GM19240 (cell line): ENCODE data around the gene GTSE1.
A peak's percentile ranks its signal among the peaks of the same experiment; 100 is the strongest.
"Not testable (repeated sequence)": the region's sequence is repeated elsewhere in the genome, so short reads cannot be mapped to it uniquely, and the experiment has no call there.

Experiments
- DNase-seq: peaks from one replicate; pipeline ENCODE4 v3.0.0; 2011; ENCODE audit warnings: low spot score; ENCODE audit not compliant: insufficient read length

Gene GTSE1, protein sequence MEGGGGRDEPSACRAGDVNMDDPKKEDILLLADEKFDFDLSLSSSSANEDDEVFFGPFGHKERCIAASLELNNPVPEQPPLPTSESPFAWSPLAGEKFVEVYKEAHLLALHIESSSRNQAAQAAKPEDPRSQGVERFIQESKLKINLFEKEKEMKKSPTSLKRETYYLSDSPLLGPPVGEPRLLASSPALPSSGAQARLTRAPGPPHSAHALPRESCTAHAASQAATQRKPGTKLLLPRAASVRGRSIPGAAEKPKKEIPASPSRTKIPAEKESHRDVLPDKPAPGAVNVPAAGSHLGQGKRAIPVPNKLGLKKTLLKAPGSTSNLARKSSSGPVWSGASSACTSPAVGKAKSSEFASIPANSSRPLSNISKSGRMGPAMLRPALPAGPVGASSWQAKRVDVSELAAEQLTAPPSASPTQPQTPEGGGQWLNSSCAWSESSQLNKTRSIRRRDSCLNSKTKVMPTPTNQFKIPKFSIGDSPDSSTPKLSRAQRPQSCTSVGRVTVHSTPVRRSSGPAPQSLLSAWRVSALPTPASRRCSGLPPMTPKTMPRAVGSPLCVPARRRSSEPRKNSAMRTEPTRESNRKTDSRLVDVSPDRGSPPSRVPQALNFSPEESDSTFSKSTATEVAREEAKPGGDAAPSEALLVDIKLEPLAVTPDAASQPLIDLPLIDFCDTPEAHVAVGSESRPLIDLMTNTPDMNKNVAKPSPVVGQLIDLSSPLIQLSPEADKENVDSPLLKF

DNA sequence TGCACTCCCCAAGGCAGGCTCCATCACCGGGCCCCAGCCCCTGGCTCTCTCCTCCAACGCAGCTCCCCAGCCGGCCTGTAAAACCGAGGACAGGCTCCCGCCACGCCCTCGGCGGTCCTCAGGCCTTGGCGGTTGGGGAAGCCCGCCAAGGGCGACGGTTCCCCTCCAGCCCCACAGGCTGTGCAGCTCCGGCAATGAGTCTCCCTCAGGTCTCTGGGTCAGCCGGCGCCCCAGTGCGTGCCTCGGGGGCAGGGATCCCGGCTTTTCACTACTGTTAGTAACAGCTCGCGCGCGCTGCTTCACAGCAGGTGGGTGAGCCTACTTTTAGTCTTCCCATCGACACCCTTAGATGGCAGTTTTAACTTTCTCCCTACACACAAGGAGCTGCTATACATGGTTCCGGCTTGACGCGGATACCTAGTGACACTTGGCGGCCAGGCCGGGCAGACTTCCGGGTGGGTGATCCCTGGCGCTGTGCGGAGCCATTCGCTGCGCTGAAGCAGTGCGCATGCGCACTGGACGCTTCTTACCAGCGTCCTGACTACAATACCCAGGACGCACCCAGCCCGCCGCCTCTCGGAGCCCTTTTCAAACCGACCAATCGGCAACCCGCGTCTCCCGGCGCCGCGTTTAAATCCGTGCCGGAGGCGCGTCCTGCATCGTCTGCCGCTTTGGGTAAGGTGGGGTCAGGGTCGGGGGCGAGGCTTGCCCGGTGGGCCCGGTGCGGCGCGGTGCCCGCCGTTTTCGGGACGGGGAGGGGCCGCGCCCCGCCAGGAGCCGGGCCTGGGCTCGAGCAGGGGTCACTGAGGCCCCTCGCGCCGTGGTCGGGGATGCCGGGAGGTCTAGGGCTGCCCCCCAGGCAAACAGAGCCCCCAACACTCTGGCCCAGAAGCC, at the start of gene GTSE1:
GTSE1 (plus strand) TSS at position 614 of the 894 bp plus-strand sequence. CDS start 531 bp downstream, outside the sequence.
- DNase-seq = peak; percentile 97

DNA sequence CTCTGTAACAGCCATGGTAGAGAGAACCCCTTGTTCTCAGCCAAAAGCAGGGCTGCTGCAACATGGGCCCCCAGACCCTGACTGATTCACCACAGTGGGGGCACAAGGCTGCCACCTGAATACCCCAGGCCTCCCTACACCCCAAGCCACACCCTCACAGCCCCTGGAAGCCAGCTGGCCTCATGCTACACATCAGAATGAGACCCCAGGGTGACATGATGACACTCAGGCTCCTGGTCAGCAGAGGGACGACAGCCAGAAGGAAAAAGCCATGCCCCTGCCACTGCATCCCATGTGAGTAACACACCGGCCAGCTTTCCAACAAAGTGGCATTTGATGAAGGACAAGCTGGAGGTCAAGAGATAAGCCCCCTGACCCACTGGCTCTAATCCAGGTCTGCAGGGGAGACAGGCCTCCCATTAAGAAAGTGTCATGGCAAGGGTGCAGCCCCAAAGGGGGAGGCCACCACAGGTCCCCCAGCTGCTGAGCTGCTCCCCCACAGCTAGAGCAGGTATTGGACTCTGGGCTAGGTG, 49.2 kb upstream of the GTSE1 start:
- DNase-seq = no peak

DNA sequence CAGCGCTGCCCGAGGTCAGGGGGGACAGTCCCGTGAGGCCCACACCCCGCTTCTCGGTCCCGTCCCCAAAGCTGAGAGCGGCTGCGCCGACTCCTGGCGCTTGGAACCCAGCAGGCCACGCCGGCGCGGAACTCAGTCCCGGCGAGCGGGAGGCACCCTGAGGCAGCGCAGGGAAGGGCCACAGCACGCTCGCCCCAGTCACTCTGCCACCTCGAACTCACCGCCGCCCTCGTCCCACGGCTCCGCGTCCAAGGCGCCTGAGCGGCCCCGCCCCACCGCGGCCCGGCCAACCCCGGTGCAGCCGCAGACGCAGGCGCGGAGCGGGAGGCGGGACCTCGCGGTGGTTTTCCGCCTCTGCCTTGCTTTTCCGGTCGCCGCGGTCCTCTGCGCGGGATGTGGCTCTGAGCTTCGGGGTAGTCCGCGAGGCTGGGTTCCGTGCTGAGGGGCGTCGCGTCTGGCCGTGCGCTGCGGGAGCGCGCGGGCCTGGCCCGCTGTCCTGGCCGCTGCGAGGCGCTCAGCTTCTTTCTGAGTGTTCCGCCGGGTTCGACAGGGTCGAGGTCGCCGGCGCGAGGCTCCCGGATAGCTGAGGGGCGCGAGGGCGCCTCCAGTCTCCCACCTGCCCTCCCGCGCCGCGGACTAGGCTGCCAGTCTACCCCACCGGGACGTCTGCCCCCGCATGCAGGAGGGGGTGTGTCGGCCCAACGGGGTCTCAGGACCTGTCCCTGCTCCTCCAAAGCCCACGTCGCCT, 46.5 kb upstream of the GTSE1 start, which contains the start of gene CDPF1:
CDPF1 (minus strand) TSS at position 259 of the 748 bp plus-strand sequence. CDS start 2,009 bp downstream, outside the sequence.
- DNase-seq = peak; percentile 94

DNA sequence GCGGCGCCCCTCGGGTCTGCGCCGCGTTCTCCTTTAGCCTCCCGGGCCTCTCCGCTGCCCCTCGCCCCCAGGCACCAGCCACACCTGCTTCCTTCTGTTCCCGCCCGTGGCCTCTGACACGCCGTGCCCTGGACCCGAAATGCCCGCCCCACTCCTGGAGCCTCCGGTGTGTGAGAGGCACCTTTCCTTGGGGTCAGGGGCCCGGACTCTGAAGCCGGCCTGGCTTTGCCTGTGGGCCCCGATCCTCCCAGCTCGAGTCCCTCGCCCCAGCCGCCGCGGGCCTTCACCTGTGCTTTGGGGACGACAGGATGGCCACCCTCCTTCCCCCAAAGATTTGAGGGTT, 45.9 kb upstream of the GTSE1 start:
- no peak for DNase-seq

DNA sequence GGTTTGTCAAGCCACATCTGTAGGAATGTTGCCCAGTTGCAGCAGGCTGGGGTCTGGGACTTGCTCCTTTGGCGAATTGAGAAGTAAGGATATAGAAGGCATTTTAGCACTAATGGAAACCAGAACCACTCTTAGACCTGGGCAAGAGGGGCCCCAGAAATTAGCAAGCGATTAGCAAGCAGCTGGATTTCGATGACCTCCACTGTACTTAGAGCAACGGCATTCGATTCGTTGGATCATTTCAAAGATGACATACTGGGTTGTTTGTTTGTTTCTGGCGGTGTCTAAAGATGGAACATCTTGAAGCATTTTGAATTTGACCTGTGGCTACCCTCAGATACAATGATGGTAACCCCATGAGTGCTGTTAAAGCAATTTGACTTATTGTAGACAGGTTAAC, 45.4 kb upstream of the GTSE1 start:
- no peak for DNase-seq

DNA sequence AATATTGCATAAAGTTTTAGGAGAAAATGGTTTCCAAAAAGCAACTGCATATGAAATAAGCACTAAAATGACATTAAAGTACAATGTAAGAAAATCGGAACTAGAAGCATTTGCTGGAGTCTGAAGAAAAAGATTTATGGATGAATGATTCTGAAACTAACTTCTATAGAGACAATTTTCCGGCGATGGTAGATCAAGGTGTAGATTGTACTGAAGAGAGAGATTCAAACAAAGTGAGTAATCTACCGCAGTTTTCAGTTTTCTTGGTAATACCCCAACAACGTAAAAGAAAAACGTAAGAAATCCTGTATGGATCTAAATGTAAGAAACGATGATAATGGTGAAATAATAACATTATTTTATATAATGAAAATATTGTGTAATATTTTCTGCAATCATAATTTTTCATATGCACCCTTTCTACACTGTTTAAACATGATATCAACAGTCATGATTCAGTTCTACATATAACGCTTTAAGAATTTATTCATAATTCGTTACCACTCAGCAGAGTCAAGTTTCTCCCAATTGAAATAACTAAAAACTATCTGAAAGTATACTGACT, 44.8 kb upstream of the GTSE1 start:
- DNase-seq = no peak

DNA sequence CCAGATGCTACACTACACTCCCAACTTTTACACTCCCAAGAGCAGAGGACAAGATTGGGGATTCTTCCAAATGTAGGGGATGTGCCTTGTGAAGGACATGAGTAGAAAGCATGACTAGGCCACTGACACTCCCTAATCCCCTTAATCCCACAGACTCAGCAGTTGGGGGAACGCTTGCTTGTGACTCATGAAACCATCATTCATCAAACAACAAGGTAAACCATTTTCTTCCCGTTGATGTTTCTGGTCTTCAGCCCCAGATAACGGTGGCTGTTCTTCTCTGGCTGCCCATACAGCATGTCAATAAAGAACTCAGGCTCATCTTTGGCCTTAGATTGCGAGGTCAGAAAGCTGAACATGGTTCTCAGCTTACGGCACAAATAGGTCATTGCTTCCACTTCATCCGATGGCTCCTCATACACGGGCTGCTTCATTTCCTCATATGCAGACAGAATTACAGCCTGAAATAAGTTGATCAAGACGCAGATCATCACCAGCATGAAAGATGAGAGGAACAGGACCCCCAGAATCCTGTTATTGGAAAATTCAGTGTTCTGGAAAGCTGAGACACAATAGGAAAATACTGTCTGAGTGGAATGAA, 40.2 kb upstream of the GTSE1 start:
- no peak for DNase-seq

DNA sequence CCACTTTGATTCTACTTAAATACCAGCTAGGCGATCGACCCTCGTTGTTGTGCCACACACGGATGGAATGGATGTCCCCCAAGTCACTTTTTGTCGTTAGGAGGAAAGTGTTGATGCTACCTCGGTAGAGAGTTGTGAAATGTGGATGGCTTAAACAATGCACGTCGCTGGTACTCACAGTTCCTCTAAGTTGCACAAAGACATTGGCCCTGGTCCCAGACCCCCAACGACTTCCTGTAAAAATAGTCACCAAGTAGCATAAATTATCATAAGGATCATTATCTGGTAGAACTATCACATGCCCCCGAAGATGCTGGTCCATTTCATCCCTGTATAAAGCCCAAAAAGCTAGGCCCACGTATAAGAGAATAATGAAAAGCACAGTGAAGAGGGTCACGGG, 37.3 kb upstream of the GTSE1 start:
- DNase-seq = no peak

DNA sequence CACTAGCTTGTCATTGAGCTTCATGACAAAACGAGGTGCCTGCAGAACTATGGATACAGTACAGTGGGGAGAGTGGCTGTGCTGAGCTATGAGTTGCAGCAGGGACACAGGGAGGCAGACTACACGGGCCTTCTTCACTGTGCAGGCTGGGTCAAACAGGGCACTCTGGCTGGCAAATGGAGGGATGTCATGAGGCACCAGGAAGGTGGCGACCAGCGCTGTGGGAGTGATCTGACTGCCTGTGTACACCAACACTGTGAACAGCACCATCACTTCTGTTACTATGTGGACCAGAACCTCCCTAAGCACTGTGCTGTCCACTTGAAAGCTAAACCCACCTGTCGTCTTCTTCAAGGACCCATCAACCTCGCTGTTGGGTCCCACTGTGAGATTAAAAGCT, 36.6 kb upstream of the GTSE1 start:
- DNase-seq = no peak

DNA sequence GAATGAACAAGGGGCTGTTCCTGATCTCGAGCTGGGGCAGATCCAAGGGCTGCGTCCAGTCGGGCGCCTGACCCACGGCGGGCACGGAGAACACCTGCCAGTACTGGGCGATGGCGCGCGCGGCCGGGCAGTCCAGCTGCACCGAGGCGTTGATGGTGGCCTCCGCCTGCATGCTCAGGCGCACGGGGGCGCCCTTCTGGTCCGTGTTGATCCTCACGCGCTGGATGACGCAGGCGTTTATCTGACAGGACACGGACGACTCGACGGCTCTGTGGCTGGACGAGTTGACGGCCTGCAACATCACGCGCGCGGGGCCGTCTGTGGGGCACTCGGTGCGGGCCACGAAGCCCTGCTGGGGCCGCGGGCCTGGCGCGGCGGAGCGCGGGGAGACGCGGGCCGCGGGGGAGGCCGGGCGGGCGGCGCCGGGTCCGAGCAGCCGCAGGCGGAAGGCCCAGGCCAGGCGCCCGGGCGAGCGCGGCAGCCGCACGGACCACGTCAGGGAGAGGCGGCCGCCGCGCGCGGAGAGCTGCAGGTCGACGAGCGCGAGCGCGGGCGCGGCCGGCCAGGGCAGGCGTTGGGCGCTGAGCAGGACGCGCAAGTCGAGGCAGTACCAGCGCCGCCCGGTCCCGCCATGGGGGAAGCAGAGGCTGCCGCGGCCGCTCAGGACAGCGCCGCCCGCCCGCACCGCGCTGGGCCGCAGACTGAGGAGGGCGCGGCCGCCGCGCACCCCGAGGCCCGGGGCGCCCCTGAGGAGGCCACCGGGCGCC, 34.0 kb upstream of the GTSE1 start:
- no peak for DNase-seq

DNA sequence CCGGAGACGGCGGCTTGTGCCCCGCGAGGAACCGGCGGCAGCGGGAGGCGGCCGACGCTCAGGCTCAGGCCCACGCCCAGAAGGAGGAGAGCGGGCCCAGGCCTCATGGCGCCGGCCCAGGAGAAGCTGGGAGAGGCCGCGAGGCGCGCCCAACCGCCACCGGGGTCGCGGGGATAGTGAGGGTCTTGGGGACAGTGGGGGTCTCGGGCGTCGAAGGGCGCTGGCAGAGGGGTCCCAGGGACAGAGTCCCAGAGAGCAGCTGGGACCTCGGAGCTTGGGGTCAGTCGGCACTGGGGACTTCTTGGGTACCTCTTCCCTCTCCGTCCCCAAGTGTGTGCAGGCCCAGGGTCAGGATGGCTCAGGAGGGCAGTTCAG, 33.5 kb upstream of the GTSE1 start, which contains the start of gene PKDREJ:
PKDREJ (minus strand) TSS at position 128 of the 375 bp plus-strand sequence; CDS start at position 107, 21 bp downstream.
- DNase-seq = no peak

DNA sequence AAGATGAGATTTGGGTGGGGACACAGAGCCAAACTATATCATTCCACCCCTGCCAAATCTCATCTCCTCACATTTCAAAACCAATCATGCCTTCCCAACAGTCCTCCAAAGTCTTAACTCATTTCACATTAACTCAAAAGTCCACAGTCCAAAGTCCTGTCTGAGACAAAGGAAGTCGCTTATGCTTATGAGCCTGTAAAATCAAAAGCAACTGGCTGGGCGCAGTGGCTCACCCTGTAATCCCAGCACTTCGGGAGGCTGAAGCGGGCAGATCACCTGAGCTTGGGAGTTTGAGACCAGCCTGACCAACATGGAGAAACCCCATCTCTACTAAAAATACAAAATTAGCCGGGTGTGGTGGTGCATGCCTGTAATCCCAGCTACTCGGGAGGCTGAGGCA, 32.1 kb upstream of the GTSE1 start:
- not testable (repeated sequence) for DNase-seq

DNA sequence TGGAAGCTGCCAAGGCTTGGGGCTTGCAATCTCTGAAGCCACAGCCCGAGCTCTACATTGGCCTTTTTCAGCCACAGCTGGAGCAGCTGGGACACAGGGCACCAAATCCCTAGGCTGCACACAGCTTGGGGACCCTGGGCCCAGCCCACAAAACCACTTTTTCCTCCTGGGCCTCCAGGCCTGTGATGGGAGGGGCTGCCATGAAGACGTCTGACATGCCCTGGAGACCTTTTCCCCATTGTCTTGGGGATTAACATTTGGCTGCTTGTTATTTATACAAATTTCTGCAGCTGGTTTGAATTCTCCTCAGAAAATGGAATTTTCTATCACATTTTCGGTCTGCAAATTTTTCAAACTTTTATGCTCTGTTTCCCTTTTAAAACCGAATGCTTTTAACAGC, 31.0 kb upstream of the GTSE1 start:
- DNase-seq = not testable (repeated sequence)

DNA sequence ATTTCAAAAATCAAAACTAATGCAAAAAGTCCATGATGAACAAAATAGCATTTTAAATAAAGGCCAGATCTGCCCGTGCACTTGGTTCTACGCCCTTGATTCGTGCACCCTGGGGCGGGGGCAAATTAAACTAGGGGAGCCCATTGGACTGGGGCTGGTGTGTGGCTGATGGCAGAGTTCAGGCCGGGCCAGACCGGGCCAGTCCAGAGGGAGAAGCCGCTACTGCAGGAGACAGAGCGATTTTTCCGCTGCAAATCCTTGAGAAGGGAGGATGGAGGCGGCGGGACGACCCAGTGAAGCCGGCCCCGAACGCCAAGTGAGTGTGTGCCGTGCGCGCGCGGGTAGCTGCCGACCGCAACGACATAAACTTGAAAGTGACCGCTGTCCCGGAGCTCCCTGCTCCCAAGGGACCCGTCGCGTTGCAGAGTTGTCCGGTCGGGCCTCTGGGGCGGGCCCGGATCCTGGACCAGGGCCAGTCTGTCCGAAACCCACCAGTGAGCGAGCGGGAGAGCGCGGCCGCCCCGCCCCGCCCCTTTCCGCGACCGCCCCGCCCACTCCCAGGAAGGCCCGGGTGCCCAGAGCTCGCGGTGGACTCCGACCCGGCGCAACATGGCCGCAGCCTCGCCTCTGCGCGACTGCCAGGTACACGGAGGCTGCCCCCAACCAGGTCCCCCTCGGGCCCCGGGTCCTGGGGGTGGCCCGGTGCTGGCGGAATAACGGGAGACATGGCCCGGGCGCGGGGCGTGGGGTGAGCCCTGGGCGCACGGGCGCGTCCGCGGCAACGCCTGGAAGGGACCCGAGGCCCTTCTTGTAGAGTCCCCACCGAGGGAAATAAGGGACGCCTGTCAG, 29.0 kb upstream of the GTSE1 start, which contains the start of gene TTC38:
TTC38 (plus strand) TSS at position 578 of the 849 bp plus-strand sequence; CDS start at position 610, 32 bp downstream.
- peak; percentile 94 for DNase-seq

DNA sequence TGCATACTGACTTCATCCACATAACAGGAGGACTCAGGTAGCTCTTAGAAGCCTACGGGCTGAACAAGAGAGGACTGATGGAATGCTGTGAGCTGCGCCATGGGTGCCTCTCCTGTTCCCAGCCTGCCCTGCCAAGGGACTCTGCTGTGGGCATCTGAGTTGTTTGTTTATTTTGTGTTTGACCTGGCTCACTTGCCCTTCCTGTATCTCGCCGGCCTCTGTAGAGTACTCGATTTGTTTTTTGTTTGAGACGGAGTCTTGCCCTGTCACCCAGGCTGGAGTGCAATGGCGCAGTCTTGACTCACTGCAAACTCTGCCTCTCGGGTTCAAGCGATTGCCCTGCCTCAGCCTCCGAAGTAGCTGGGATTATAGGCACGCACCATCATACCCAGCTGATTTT, 27.1 kb upstream of the GTSE1 start:
- DNase-seq = no peak

DNA sequence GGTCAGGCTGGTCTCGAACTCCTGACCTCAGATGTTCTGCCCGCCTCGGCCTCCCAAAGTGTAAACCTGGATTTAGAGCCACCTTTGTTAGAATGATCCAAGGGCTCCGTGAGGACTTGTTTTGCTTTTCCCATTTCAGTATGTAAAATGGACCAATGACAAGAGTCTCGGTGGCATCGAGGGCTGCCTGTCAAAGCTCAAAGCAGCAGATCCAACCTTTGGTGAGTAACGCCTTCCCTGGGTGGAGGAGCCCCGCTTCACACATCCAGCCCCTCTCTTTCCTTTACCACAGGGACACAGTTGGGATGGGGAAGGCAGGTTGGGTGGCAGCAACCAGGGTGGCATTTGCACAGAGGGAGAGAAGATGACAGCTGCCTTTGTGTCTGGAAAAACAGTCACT, 24.5 kb upstream of the GTSE1 start:
- DNase-seq = no peak

DNA sequence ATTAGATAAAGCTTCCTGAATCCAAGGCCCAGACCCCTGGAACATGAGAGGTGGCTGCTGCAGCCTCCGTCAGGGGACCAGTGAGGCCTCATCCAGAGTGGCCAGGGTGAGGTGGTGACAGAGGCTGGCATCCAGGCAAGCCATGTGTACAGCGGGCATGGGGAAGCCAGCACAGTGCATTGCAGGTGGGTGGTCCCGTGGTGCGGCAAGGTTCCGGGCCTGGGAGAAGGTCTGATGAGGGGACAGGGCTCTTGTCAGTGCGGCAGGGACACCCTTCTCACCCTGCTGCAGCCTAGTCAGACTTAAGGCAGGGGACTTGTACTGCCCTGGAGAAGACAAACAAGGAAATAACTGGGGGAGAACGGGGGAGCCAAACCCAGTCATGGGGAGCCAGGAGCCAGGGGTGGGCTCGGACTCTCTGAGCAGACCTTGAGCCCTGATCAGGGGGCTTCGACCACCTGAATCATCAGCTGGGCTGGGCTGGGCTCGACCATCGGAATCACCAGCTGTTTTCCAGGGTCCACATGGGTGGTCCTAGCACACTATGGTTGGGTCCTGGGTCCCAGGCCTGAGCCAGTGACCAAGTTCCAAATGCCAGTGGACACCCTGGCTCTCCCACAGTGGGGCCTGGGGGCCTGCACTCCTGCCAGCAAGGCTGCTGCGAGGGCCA, 23.8 kb upstream of the GTSE1 start:
- no peak for DNase-seq
